H1 (cell line): ENCODE results near the gene ATP2A3. TPM values are rescaled to one million over a fixed set of nuclear protein-coding genes. Genes with fewer than 3 reads are reported as not detected.

Experiments used
- CTCF ChIA-PET: fragments of 300-600 bp; sonication (Branson Sonifier 250); formaldehyde crosslinking; loops from one replicate; lab custom pipeline; 2021; ENCODE audit not compliant: partially characterized antibody; lab: Charles Lee
- POLR2A ChIA-PET: fragments of 300-600 bp; sonication (Branson Sonifier 250); formaldehyde crosslinking; loops from one replicate; lab custom pipeline; 2021; ENCODE audit warnings: inconsistent platforms; ENCODE audit not compliant: partially characterized antibody; lab: Charles Lee
- DNase-seq, 2 experiments: peaks; one replicate each; pipeline versions ENCODE4 v3.0.0 to v3.0.0-alpha.2; 2010 to 2022; ENCODE audit warnings: low spot score in 2 of 2, low read depth in 1 of 2, mixed read lengths in 1 of 2
- FAIRE-seq: peaks from 2 replicates; lab custom pipeline; 2011; peaks lifted over from hg19 to GRCh38; lab: Jason Lieb, UNC
- H2AFZ ChIP-seq: 2 replicates; pipeline ENCODE4 v1.8.1; 2012; ENCODE audit warnings: low read length, inconsistent platforms
- H2AK5ac ChIP-seq: 2 replicates; pipeline ENCODE4 v1.6.1; 2013; ENCODE audit warnings: low read depth, low read length
- H2BK120ac ChIP-seq: replicated peaks from 2 replicates; pipeline ENCODE3; 2013; ENCODE audit warnings: low read depth, low read length, inconsistent platforms
- H2BK12ac ChIP-seq: 2 replicates; pipeline ENCODE4 v1.6.1; 2013; ENCODE audit warnings: low read depth, low read length
- H2BK15ac ChIP-seq: 2 replicates; pipeline ENCODE4 v1.6.1; 2013; ENCODE audit warnings: low read length
- H2BK20ac ChIP-seq: 2 replicates; pipeline ENCODE4 v1.6.1; 2013; ENCODE audit warnings: low read length
- H2BK5ac ChIP-seq: 2 replicates; pipeline ENCODE4 v1.6.1; 2013; ENCODE audit warnings: low read depth, low read length
- H3K14ac ChIP-seq: 2 replicates; pipeline ENCODE4 v1.6.1; 2013; ENCODE audit warnings: inconsistent platforms; ENCODE audit not compliant: insufficient read length
- H3K18ac ChIP-seq: 2 replicates; pipeline ENCODE4 v1.6.1; 2013; ENCODE audit warnings: low read length; ENCODE audit errors: extremely low read depth
- H3K23ac ChIP-seq: 2 replicates; pipeline ENCODE4 v1.6.1; 2013; ENCODE audit warnings: inconsistent platforms; ENCODE audit not compliant: insufficient read length
- H3K23me2 ChIP-seq: 2 replicates; pipeline ENCODE4 v1.6.1; 2013; ENCODE audit warnings: low read depth, low read length
- H3K27ac ChIP-seq: 2 replicates; pipeline ENCODE4 v1.6.1; 2011; ENCODE audit warnings: low read depth, low read length, inconsistent platforms
- H3K27me3 ChIP-seq, 4 experiments: replicated peaks in 1 of 4; 1 replicate in 1 of 4; 2 replicates in 3 of 4; pipeline versions ENCODE4 v1.6.1 to v1.8.1; 2011 to 2013; ENCODE audit warnings: low read length in 3 of 4, mild to moderate bottlenecking in 3 of 4, inconsistent platforms in 2 of 4, mixed read lengths in 2 of 4, moderate library complexity in 1 of 4; ENCODE audit not compliant: control insufficient read depth in 3 of 4, insufficient read depth in 3 of 4; ENCODE audit errors: extremely low read depth in 1 of 4
- H3K36me3 ChIP-seq, 4 experiments: 2 replicates each; pipeline versions ENCODE4 v1.6.1 to v1.8.1; 2011 to 2013; ENCODE audit warnings: mild to moderate bottlenecking in 4 of 4, low read length in 3 of 4, moderate library complexity in 2 of 4, control low read depth in 1 of 4, inconsistent platforms in 1 of 4; ENCODE audit not compliant: insufficient read depth in 4 of 4, control insufficient read depth in 2 of 4
- H3K4ac ChIP-seq: replicated peaks from 2 replicates; pipeline ENCODE3; 2013; ENCODE audit warnings: low read length, low read depth, mixed read lengths, inconsistent platforms; ENCODE audit not compliant: insufficient read length
- H3K4me1 ChIP-seq, 4 experiments: replicated peaks in 1 of 4; 1 replicate in 1 of 4; 2 replicates in 3 of 4; pipeline versions ENCODE4 v1.6.1 to v1.8.1; 2011 to 2013; ENCODE audit warnings: low read length in 3 of 4, inconsistent platforms in 2 of 4, mixed read lengths in 1 of 4; ENCODE audit not compliant: insufficient read depth in 4 of 4, control insufficient read depth in 3 of 4
- H3K4me2 ChIP-seq, 2 experiments: 2 replicates each; pipeline versions ENCODE4 v1.6.1 to v1.8.1; 2011 to 2013; ENCODE audit warnings: low read depth in 2 of 2, low read length in 2 of 2, control low read depth in 1 of 2, inconsistent platforms in 1 of 2, mild to moderate bottlenecking in 1 of 2; ENCODE audit not compliant: insufficient read depth in 1 of 2
- H3K4me3 ChIP-seq, 4 experiments: fragments of 200-600, 300-600 bp in 1 of 4; sonication (generic), shearing (Covaris generic), sonication (Bioruptor Twin) in 1 of 4; 2 replicates each; pipeline versions ENCODE4 v1.5.1 to v1.8.1; 2011 to 2016; ENCODE audit warnings: low read length in 4 of 4, low read depth in 3 of 4, control low read depth in 2 of 4, inconsistent platforms in 2 of 4, mild to moderate bottlenecking in 2 of 4, mixed read lengths in 1 of 4, moderate library complexity in 1 of 4; ENCODE audit not compliant: insufficient read depth in 2 of 4; ENCODE audit errors: extremely low read depth in 1 of 4
- H3K56ac ChIP-seq: replicated peaks from 2 replicates; pipeline ENCODE3; 2013; ENCODE audit warnings: low read depth, mild to moderate bottlenecking, mixed read lengths, low read length, inconsistent platforms; ENCODE audit not compliant: insufficient read length
- H3K79me1 ChIP-seq: 2 replicates; pipeline ENCODE4 v1.6.1; 2013; ENCODE audit warnings: low read depth, low read length, control low read depth
- H3K79me2 ChIP-seq, 2 experiments: 2 replicates each; pipeline versions ENCODE4 v1.6.1 to v1.8.1; 2012 to 2013; ENCODE audit warnings: low read length in 2 of 2, mild to moderate bottlenecking in 2 of 2, inconsistent platforms in 1 of 2; ENCODE audit not compliant: insufficient read depth in 2 of 2, control insufficient read depth in 1 of 2
- H3K9ac ChIP-seq, 4 experiments: replicated peaks in 1 of 4; 1 replicate in 1 of 4; 2 replicates in 3 of 4; pipeline versions ENCODE4 v1.6.1 to v1.8.1; 2011 to 2013; ENCODE audit warnings: low read depth in 3 of 4, low read length in 3 of 4, control low read depth in 2 of 4, mild to moderate bottlenecking in 2 of 4, moderate library complexity in 2 of 4, inconsistent platforms in 1 of 4; ENCODE audit errors: extremely low read depth in 1 of 4
- H3K9me3 ChIP-seq, 2 experiments: 2 replicates each; pipeline versions ENCODE4 v1.6.1 to v1.8.1; 2012 to 2013; ENCODE audit warnings: mild to moderate bottlenecking in 2 of 2, moderate library complexity in 2 of 2, control low read depth in 1 of 2, inconsistent platforms in 1 of 2, low read depth in 1 of 2, low read length in 1 of 2, mixed read lengths in 1 of 2; ENCODE audit not compliant: insufficient read depth in 2 of 2
- H4K20me1 ChIP-seq, 2 experiments: replicated peaks in 1 of 2; 2 replicates each; pipeline versions ENCODE3 to v1.8.1; 2011 to 2013; ENCODE audit warnings: inconsistent platforms in 2 of 2, low read length in 2 of 2, mild to moderate bottlenecking in 1 of 2; ENCODE audit not compliant: insufficient read depth in 2 of 2, control insufficient read depth in 1 of 2
- H4K5ac ChIP-seq: 2 replicates; pipeline ENCODE4 v1.6.1; 2013; ENCODE audit warnings: low read length, low read depth, mixed read lengths, inconsistent platforms; ENCODE audit not compliant: insufficient read length
- H4K8ac ChIP-seq: 2 replicates; pipeline ENCODE4 v1.8.0; 2013; ENCODE audit warnings: mild to moderate bottlenecking, moderate library complexity, low read length, inconsistent platforms; ENCODE audit not compliant: insufficient read depth; ENCODE audit errors: extremely low read depth
- H4K91ac ChIP-seq: replicated peaks from 2 replicates; pipeline ENCODE3; 2013; ENCODE audit warnings: low read length, mixed read lengths, inconsistent platforms; ENCODE audit not compliant: insufficient read length
- HDAC2 ChIP-seq, 2 experiments: fragments of 300-600 bp in 1 of 2; sonication (generic) in 1 of 2; IDR thresholded peaks; 2 replicates each; pipeline ENCODE4 v1.6.1; 2011 to 2012; ENCODE audit warnings: low read depth in 2 of 2, low read length in 2 of 2, mild to moderate bottlenecking in 2 of 2, moderate library complexity in 2 of 2, borderline replicate concordance in 1 of 2, inconsistent platforms in 1 of 2
- YY1 ChIP-seq: IDR thresholded peaks from 2 replicates; pipeline ENCODE4 v1.6.1; 2011; ENCODE audit warnings: low read depth, mild to moderate bottlenecking, low read length
- WGBS, 2 experiments: shearing (Covaris generic) in 1 of 2; methylation state at CpG; one replicate each; pipeline versions ENCODE4 v1.1.6 to v1.1.7; 2013 to 2015; ENCODE audit warnings: low lambda C conversion rate in 2 of 2, mixed read lengths in 2 of 2, inconsistent platforms in 1 of 2, low coverage in 1 of 2, missing lambda C conversion rate in 1 of 2; ENCODE audit not compliant: insufficient replicate concordance in 2 of 2, insufficient coverage in 1 of 2, insufficient read length in 1 of 2; ENCODE audit errors: extremely low coverage in 1 of 2, missing lambda C conversion rate in 1 of 2; 5-methylcytosine and 5-hydroxymethylcytosine counted together
- polyA plus RNA-seq, 7 experiments: library from polyadenylated mRNA; depleted of rRNA in 3 of 7; stranded (reverse) in 5 of 7; unstranded in 2 of 7; fragments of >200 nt in 5 of 7; fragments of 200-250 nt in 2 of 7; gene quantifications; 1 replicate in 5 of 7; 2 replicates in 1 of 7; 4 replicates in 1 of 7; pipeline versions ENCODE4 v1.2.1 to v1.2.3, GENCODE V29; 2011 to 2013; ENCODE audit warnings: missing spikeins in 2 of 7, mixed read lengths in 2 of 7
- total RNA-seq: library from RNA; stranded (reverse); fragmentation: NEBNext Ultra II Directional; extraction: Animal tissue kit (Norgen Biotek cat#: 25700); gene quantifications from 2 replicates; pipeline ENCODE4 v1.2.1, GENCODE V29; 2021

The ATP2A3 gene
- total and polyA plus RNA-seq, 2 of the 8 experiments (the other 6 are each of a cell fraction or from before 2014, with no cell fraction given), result 18.4 to 32.5 TPM

- Histone ChIP-seq H3K4me1 (peaks cover 0 to 16% (median 9%) of the 10 kb centered on the region in 4 experiments; a peak in 6 of 7 replicates), H2BK20ac (no peak overlapping the region), H2BK15ac (no peak overlapping the region; the same call in 1 of the 2 replicates), H2BK120ac (no peak overlapping the region), H3K14ac (no peak overlapping the region), H3K27me3 (no peaks in the 10 kb centered on the region), H4K8ac (no peak overlapping the region), H3K56ac (no peak overlapping the region), H3K23me2 (no peaks in the 10 kb centered on the region), H4K91ac (no peak overlapping the region), H3K9ac (no peak overlapping the region), H4K20me1 (no peaks in the 10 kb centered on the region), H2BK5ac (no peak overlapping the region), H4K5ac (no peak overlapping the region), H3K4me3 (no peak overlapping the region), H2AFZ (no peak overlapping the region), H3K9me3 (no peaks in the 10 kb centered on the region), H3K27ac (no peak overlapping the region), H2AK5ac (no peak overlapping the region), H3K18ac (no peak overlapping the region), H3K79me2 (no peaks in the 10 kb centered on the region), H3K4me2 (no peak overlapping the region), H2BK12ac (no peak overlapping the region), H3K79me1 (no peaks in the 10 kb centered on the region), H3K4ac (no peak overlapping the region), H3K23ac (no peak overlapping the region), H3K36me3 (no peaks in the 10 kb centered on the region)
- WGBS, 2 experiments, result 86% methylated on average over 13 of the region's 13 CpGs; no CpG with 5 or more reads in 1 of the 2 experiments
- FAIRE-seq (no peak), DNase-seq (no peak)
- ChIA-PET CTCF (interaction anchor here (0.5 to 2.1 kb wide), 9 partner anchors 8 to 87 kb away, joined by 3 to 8 read pairs (median 3); no protein-coding TSS in a partner anchor), POLR2A (interaction anchor here (1.8 kb wide), 1 partner anchor 15 kb away, joined by 4 read pairs; no protein-coding TSS in a partner anchor)
- TF ChIP-seq HDAC2 (IDR thresholded peaks at IDR 0.05; ENCODE audit: borderline replicate concordance in 1 of 2, low read depth in 2 of 2, low read length in 2 of 2) (no peak), YY1 (no peak)
Observed at GRCh38 chr17:4001048-4001590, 36.9 kb upstream of the ATP2A3 start.
